Esophagus squamous epithelium (tissue), 4 donors: Measurements from ENCODE around the gene UNC13C.

Source experiments
- POLR2A ChIP-seq, 4 donors: fragments of 450-650 bp; IDR thresholded peaks; one replicate each; pipeline ENCODE4 v1.6.1; 2017; ENCODE audit warnings: antibody characterized with exemption in 4 of 4, mild to moderate bottlenecking in 4 of 4, moderate library complexity in 3 of 4
- TF ChIP-seq, protein P1 (sequence below), 6 experiments: fragments of 450-650 bp in 4 of 6; fragments of 200-600 bp in 2 of 6; sonication (generic) in 2 of 6; IDR thresholded peaks; one replicate each; pipeline ENCODE4 v1.5.1; 2016 to 2019; ENCODE audit warnings: antibody characterized with exemption in 6 of 6, mild to moderate bottlenecking in 4 of 6, moderate library complexity in 4 of 6

DNA sequence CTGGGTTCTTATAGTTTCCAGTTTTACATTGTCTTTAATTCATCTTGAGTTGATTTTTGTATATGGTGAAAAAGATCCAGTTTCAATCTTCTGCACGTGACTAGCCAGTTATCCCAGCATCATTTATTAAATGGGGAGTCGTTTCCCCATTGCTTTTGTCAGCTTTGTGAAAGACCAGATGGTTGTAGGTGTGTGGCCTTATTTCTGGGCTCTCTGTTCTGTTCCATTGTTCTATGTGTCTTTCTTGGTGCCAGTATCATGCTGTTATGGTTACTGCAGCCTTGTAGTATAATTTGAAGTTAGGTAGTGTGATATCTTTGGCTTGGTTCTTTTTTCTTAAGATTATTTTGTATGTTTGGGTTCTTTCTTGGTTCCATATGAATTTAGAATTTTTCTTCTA lies 432.2 kb downstream of the UNC13C start:
- TF ChIP-seq, protein P1, sequence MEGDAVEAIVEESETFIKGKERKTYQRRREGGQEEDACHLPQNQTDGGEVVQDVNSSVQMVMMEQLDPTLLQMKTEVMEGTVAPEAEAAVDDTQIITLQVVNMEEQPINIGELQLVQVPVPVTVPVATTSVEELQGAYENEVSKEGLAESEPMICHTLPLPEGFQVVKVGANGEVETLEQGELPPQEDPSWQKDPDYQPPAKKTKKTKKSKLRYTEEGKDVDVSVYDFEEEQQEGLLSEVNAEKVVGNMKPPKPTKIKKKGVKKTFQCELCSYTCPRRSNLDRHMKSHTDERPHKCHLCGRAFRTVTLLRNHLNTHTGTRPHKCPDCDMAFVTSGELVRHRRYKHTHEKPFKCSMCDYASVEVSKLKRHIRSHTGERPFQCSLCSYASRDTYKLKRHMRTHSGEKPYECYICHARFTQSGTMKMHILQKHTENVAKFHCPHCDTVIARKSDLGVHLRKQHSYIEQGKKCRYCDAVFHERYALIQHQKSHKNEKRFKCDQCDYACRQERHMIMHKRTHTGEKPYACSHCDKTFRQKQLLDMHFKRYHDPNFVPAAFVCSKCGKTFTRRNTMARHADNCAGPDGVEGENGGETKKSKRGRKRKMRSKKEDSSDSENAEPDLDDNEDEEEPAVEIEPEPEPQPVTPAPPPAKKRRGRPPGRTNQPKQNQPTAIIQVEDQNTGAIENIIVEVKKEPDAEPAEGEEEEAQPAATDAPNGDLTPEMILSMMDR (IDR thresholded peaks at IDR 0.05), result no peak
- TF ChIP-seq POLR2A (IDR thresholded peaks at IDR 0.05), result no peak
